ENCODE results near the gene PTPN2. TPM values are rescaled to one million over a fixed set of nuclear protein-coding genes. Genes with fewer than 3 reads are reported as not detected.

Gene PTPN2
- total and polyA plus RNA-seq, 9 of the 15 experiments (the other 6 are each of a cell fraction or from before 2014, with no cell fraction given), result 36.6 to 66.4 (median 43.8) TPM

DNA sequence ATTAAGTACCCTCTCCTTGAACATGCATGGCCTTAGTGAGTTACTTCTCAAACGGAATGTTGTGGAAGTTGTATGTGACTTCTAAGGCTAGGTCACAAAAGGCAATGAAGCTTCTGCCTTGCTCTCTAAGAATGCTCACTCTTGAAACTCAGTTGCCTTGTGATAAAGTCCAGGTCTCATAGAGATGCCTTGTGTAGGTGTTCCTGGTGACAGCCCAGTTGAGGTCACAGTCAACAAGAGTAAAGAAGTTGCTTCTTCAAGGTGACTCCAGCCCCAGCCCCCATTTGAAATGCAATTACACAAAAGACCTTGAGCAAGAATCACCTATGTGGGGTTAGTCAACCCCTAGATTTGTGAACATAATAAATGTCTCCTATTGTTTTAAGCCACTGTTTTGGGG lies 35.6 kb downstream of the PTPN2 start (continued):
- TF ChIP-seq, protein P1, sequence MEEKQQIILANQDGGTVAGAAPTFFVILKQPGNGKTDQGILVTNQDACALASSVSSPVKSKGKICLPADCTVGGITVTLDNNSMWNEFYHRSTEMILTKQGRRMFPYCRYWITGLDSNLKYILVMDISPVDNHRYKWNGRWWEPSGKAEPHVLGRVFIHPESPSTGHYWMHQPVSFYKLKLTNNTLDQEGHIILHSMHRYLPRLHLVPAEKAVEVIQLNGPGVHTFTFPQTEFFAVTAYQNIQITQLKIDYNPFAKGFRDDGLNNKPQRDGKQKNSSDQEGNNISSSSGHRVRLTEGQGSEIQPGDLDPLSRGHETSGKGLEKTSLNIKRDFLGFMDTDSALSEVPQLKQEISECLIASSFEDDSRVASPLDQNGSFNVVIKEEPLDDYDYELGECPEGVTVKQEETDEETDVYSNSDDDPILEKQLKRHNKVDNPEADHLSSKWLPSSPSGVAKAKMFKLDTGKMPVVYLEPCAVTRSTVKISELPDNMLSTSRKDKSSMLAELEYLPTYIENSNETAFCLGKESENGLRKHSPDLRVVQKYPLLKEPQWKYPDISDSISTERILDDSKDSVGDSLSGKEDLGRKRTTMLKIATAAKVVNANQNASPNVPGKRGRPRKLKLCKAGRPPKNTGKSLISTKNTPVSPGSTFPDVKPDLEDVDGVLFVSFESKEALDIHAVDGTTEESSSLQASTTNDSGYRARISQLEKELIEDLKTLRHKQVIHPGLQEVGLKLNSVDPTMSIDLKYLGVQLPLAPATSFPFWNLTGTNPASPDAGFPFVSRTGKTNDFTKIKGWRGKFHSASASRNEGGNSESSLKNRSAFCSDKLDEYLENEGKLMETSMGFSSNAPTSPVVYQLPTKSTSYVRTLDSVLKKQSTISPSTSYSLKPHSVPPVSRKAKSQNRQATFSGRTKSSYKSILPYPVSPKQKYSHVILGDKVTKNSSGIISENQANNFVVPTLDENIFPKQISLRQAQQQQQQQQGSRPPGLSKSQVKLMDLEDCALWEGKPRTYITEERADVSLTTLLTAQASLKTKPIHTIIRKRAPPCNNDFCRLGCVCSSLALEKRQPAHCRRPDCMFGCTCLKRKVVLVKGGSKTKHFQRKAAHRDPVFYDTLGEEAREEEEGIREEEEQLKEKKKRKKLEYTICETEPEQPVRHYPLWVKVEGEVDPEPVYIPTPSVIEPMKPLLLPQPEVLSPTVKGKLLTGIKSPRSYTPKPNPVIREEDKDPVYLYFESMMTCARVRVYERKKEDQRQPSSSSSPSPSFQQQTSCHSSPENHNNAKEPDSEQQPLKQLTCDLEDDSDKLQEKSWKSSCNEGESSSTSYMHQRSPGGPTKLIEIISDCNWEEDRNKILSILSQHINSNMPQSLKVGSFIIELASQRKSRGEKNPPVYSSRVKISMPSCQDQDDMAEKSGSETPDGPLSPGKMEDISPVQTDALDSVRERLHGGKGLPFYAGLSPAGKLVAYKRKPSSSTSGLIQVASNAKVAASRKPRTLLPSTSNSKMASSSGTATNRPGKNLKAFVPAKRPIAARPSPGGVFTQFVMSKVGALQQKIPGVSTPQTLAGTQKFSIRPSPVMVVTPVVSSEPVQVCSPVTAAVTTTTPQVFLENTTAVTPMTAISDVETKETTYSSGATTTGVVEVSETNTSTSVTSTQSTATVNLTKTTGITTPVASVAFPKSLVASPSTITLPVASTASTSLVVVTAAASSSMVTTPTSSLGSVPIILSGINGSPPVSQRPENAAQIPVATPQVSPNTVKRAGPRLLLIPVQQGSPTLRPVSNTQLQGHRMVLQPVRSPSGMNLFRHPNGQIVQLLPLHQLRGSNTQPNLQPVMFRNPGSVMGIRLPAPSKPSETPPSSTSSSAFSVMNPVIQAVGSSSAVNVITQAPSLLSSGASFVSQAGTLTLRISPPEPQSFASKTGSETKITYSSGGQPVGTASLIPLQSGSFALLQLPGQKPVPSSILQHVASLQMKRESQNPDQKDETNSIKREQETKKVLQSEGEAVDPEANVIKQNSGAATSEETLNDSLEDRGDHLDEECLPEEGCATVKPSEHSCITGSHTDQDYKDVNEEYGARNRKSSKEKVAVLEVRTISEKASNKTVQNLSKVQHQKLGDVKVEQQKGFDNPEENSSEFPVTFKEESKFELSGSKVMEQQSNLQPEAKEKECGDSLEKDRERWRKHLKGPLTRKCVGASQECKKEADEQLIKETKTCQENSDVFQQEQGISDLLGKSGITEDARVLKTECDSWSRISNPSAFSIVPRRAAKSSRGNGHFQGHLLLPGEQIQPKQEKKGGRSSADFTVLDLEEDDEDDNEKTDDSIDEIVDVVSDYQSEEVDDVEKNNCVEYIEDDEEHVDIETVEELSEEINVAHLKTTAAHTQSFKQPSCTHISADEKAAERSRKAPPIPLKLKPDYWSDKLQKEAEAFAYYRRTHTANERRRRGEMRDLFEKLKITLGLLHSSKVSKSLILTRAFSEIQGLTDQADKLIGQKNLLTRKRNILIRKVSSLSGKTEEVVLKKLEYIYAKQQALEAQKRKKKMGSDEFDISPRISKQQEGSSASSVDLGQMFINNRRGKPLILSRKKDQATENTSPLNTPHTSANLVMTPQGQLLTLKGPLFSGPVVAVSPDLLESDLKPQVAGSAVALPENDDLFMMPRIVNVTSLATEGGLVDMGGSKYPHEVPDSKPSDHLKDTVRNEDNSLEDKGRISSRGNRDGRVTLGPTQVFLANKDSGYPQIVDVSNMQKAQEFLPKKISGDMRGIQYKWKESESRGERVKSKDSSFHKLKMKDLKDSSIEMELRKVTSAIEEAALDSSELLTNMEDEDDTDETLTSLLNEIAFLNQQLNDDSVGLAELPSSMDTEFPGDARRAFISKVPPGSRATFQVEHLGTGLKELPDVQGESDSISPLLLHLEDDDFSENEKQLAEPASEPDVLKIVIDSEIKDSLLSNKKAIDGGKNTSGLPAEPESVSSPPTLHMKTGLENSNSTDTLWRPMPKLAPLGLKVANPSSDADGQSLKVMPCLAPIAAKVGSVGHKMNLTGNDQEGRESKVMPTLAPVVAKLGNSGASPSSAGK (IDR thresholded peaks at IDR 0.05), result no peak

All from K562 (cell line).